ENCODE data around the gene FSD1. TPM values are rescaled to one million over a fixed set of nuclear protein-coding genes. Genes with fewer than 3 reads are reported as not detected.
"Not testable (repeated sequence)": the region's sequence is repeated elsewhere in the genome, so short reads cannot be mapped to it uniquely, and the experiment has no call there.

Gene FSD1
- total RNA-seq (1 to 10 TPM; 1.5 to 2.9 TPM), total RNA-seq (0.81 to 0.98 reads per million in 2 donors)

DNA sequence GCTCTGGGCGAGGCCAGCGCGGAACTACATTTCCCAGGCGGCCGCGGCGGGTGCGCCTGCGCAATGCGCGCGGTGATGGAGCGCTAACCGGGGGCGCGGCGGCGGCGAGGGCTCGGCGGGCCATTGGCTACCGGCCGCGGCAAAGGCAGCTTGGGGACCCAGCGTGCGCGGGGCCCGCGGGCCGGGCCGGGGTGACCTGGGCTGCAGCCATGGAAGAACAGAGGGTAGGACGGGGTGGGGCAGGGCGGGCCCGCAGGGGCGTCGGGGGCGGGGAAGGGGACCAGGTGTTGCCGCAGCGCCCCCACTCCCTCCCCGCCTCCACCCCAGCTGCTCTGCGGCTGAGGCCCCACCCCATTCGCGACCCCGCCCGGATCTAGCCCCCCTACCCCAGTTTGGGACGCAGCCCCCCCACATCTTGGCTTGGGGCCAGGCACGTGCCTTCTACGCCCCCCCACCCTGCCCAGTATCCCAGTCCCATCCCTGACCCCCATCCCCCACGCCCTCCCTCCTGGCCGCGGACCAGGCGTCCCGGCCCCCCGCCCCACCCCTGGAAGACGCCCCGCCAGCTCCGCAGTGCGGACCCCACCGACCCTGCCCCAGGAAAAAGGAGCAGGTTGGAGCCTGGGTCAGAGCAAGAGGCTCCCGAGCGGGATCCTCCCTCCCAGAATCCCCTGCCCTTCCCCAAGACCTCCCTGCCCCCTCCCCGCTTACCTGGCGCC is at the start of gene FSD1:
Gene FSD1 (plus strand): TSS at position 61 of the 719 bp plus-strand sequence. CDS start 149 bp downstream, at position 210.
- DNase-seq (peak; percentile 35 to 57 (median 37)), ATAC-seq (peak; percentile 78)
- H3K27me3 Mint-ChIP-seq: no peaks in the 10 kb centered on the region
- peak within 1 kb of the TSS; percentile 69 for H3K4me3 Mint-ChIP-seq
- peaks cover 18% of the 10 kb centered on the region for H3K4me1 Mint-ChIP-seq
- H3K36me3 Mint-ChIP-seq (ENCODE audit: low read depth): no peaks in the 10 kb centered on the region
- H3K27ac Mint-ChIP-seq: no peak within 1 kb of the TSS
- H3K9me3 ChIP-seq (ENCODE audit: control insufficient read depth, low read length, poor library complexity, severe bottlenecking): no peaks in the 10 kb centered on the region

DNA sequence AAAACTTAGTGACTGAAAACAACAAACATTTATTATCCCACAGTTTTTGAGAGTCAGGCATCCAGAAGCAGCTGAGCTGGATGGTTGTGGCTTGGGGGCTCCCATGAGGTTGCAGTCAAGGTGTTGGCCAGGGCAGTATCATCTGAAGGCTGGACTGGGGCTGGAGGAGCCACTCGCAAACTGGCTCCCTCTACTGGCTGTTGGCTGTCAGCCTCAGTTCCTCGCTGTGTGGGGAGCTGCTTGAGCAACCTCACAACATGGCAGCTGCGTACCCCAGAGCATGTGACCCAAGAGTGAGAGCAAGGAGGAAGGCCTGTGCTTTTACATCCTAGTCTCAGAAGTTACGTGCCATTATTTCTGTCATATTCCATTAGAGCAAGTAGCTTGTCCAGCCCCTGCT is 47.8 kb upstream of the FSD1 start:
- DNase-seq: no peak
- no peak overlapping the region for H3K27ac Mint-ChIP-seq
- H3K27me3 Mint-ChIP-seq: no peaks in the 10 kb centered on the region
- peaks cover 8% of the 10 kb centered on the region for H3K36me3 Mint-ChIP-seq (ENCODE audit: low read depth)
- H3K4me3 Mint-ChIP-seq: no peak overlapping the region
- no peak for ATAC-seq
- H3K9me3 ChIP-seq (ENCODE audit: control insufficient read depth, low read length, poor library complexity, severe bottlenecking): no peaks in the 10 kb centered on the region
- H3K4me1 Mint-ChIP-seq: peaks cover 7% of the 10 kb centered on the region

DNA sequence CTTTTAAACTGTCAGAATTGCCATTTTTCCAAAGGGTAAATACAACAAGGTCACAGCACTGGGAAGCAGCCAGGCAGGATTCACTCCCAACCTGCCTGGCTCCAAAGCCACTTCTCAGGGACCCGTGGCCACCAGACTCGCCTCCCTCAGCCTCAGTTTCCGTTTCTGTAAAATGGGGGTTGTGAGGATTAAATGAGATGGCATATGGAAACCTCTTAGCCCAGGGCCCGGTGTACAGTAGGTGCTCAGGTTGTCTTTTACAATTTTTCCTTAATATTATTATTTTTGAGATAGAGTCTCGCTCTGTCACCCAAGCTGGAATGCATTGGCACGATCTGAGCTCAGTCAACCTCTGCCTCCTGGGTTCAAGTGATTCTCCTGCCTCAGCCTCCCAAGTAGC is 47.4 kb upstream of the FSD1 start:
- no peaks in the 10 kb centered on the region for H3K9me3 ChIP-seq (ENCODE audit: control insufficient read depth, low read length, poor library complexity, severe bottlenecking)
- Mint-ChIP-seq H3K4me3 (no peak overlapping the region), H3K27me3 (no peaks in the 10 kb centered on the region), H3K27ac (no peak overlapping the region), H3K4me1 (peaks cover 7% of the 10 kb centered on the region), H3K36me3 (ENCODE audit: low read depth) (peaks cover 8% of the 10 kb centered on the region)
- ATAC-seq (no peak), DNase-seq (no peak)

DNA sequence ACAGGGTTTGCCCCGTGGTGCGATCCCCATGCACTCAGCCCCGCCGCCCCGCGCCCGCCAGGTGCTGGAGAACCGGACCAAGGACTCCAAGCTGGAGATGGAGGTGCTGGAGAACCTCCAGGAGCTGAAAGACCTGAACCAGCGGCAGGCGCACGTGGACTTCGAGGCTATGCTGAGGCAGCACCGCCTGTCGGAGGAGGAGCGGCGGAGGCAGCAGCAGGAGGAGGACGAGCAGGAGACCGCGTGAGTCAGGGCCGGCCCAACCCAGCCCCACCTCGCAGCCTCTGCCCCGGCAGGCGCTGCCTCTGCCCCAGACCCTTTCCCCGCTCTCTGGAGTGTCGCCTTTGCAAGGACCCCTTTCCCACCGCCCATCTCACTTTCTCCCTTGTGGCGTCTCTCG is 46.2 kb upstream of the FSD1 start:
- no peaks in the 10 kb centered on the region for H3K9me3 ChIP-seq (ENCODE audit: control insufficient read depth, low read length, poor library complexity, severe bottlenecking)
- Mint-ChIP-seq H3K4me3 (peak overlapping the region; percentile 57), H3K27me3 (no peaks in the 10 kb centered on the region), H3K27ac (peak overlapping the region; percentile 24), H3K36me3 (ENCODE audit: low read depth) (peaks cover 8% of the 10 kb centered on the region), H3K4me1 (peaks cover 7% of the 10 kb centered on the region)
- DNase-seq: no peak
- ATAC-seq: no peak

GRCh38 chr19:4260613-4261191 is 43.7 kb upstream of the FSD1 start:
- no peak for DNase-seq
- Mint-ChIP-seq H3K27ac (no peak overlapping the region), H3K4me3 (no peak overlapping the region), H3K36me3 (ENCODE audit: low read depth) (peaks cover 3% of the 10 kb centered on the region), H3K27me3 (no peaks in the 10 kb centered on the region), H3K4me1 (peaks cover 5% of the 10 kb centered on the region)
- no peaks in the 10 kb centered on the region for H3K9me3 ChIP-seq (ENCODE audit: control insufficient read depth, low read length, poor library complexity, severe bottlenecking)
- no peak for ATAC-seq

DNA sequence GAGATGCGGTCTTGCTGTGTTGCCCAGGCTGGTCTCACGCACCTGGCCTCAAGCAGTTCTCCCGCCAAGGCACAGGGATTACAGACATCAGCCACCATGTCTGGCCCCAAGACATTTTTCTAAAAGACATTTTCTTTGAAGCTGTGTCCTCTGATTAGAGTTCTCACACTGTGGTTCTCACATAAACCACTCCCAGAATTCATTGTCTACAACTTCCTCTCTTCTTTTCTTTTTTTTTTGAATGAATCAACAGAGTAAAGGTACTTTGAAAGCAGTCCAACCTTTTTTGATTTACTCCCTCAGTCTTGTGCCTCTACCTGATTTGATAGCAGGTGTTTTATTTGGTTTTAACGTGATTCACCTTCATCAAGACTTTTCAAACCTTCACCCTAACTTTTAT is 39.6 kb upstream of the FSD1 start:
- no peaks in the 10 kb centered on the region for H3K9me3 ChIP-seq (ENCODE audit: control insufficient read depth, low read length, poor library complexity, severe bottlenecking)
- DNase-seq: no peak
- no peak for ATAC-seq
- peaks cover 6% of the 10 kb centered on the region for H3K36me3 Mint-ChIP-seq (ENCODE audit: low read depth)
- H3K4me3 Mint-ChIP-seq: no peak overlapping the region
- no peaks in the 10 kb centered on the region for H3K27me3 Mint-ChIP-seq
- H3K4me1 Mint-ChIP-seq: peaks cover 10% of the 10 kb centered on the region
- H3K27ac Mint-ChIP-seq: peak overlapping the region; percentile 81

- no peak overlapping the region for H3K27ac Mint-ChIP-seq
- no peak for ATAC-seq
- no peak for DNase-seq
Observed at GRCh38 chr19:4266253-4267000, 38.0 kb upstream of the FSD1 start.

GRCh38 chr19:4267101-4267900 is 37.1 kb upstream of the FSD1 start:
- H3K4me3 Mint-ChIP-seq: peak overlapping the region; percentile 7
- DNase-seq (peak; percentile 29 to 53 (median 40)), ATAC-seq (peak; percentile 68)
- H3K36me3 Mint-ChIP-seq (ENCODE audit: low read depth): peaks cover 6% of the 10 kb centered on the region
- no peaks in the 10 kb centered on the region for H3K27me3 Mint-ChIP-seq
- no peaks in the 10 kb centered on the region for H3K9me3 ChIP-seq (ENCODE audit: control insufficient read depth, low read length, poor library complexity, severe bottlenecking)
- H3K4me1 Mint-ChIP-seq: peaks cover 8% of the 10 kb centered on the region
- peak overlapping the region; percentile 24 for H3K27ac Mint-ChIP-seq

More at GRCh38 chr19:4266253-4267000, 38.0 kb upstream of the FSD1 start:
- Mint-ChIP-seq H3K4me3 (no peak overlapping the region), H3K4me1 (peaks cover 8% of the 10 kb centered on the region), H3K36me3 (ENCODE audit: low read depth) (peaks cover 6% of the 10 kb centered on the region), H3K27me3 (no peaks in the 10 kb centered on the region)
- no peaks in the 10 kb centered on the region for H3K9me3 ChIP-seq (ENCODE audit: control insufficient read depth, low read length, poor library complexity, severe bottlenecking)

GRCh38 chr19:4267901-4268815 is 36.2 kb upstream of the FSD1 start:
- H3K9me3 ChIP-seq (ENCODE audit: control insufficient read depth, low read length, poor library complexity, severe bottlenecking): no peaks in the 10 kb centered on the region
- Mint-ChIP-seq H3K36me3 (ENCODE audit: low read depth) (peaks cover 6% of the 10 kb centered on the region), H3K4me3 (no peak overlapping the region), H3K27me3 (no peaks in the 10 kb centered on the region), H3K4me1 (peaks cover 8% of the 10 kb centered on the region), H3K27ac (no peak overlapping the region)
- no peak for ATAC-seq
- DNase-seq: no peak

- Mint-ChIP-seq H3K27ac (no peak overlapping the region), H3K4me3 (no peak overlapping the region), H3K36me3 (ENCODE audit: low read depth) (peaks cover 6% of the 10 kb centered on the region), H3K27me3 (no peaks in the 10 kb centered on the region), H3K4me1 (peaks cover 8% of the 10 kb centered on the region)
- no peak for ATAC-seq
- no peaks in the 10 kb centered on the region for H3K9me3 ChIP-seq (ENCODE audit: control insufficient read depth, low read length, poor library complexity, severe bottlenecking)
- DNase-seq: no peak
Observed at GRCh38 chr19:4268816-4269430, 35.5 kb upstream of the FSD1 start.

DNA sequence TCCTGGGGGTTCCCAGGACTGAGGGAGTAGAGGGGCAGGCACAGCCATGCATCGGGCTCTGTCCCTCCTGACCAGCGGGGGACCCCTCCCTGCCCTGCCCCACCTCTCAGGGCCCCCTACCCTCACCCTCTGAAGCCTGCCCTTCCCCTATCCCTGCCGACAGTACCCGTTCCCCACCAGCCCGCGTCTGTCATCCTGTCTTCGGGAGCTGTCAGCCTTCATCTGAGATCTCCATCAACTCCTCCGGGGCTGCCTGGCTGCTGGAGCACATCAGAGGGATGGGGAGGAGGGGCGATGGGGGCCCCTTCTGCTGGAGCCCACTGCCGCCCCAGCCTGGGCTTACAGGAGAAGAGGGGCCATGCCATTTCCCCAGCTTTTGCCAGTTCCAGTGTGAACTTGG is 31.5 kb upstream of the FSD1 start:
- Mint-ChIP-seq H3K4me3 (no peak overlapping the region), H3K27ac (no peak overlapping the region), H3K4me1 (no peaks in the 10 kb centered on the region), H3K36me3 (ENCODE audit: low read depth) (peaks cover 2% of the 10 kb centered on the region), H3K27me3 (no peaks in the 10 kb centered on the region)
- ATAC-seq (no peak), DNase-seq (no peak)
- H3K9me3 ChIP-seq (ENCODE audit: control insufficient read depth, low read length, poor library complexity, severe bottlenecking): no peaks in the 10 kb centered on the region

DNA sequence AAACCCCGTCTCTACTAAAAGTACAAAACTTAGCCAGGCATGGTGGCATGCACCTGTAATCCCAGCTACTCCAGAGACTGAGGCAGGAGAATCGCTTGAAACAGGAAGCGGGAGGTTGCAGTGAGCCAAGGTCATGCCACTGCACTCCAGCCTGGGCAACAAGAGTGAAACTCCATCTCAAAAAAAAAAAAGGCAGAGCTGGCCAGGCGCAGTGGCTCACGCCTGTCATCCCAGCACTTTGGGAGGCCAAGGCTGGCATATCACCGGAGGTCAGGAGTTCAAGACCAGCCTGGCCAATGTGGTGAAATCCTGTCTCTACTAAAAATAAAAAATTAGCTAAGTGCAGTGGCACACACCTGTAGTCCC is 30.1 kb upstream of the FSD1 start:
- not testable (repeated sequence) for H3K27ac Mint-ChIP-seq; ATAC-seq; H3K36me3 Mint-ChIP-seq (ENCODE audit: low read depth); H3K27me3 Mint-ChIP-seq; H3K4me3 Mint-ChIP-seq; DNase-seq; H3K9me3 ChIP-seq (ENCODE audit: control insufficient read depth, low read length, poor library complexity, severe bottlenecking); H3K4me1 Mint-ChIP-seq
